HG03095 (cell line): Measurements from ENCODE around the gene TBC1D2B.
"Not testable (repeated sequence)": the region's sequence is repeated elsewhere in the genome, so short reads cannot be mapped to it uniquely, and the experiment has no call there.

ENCODE experiments used
- ATAC-seq: cut with Tn5 transposase; IDR thresholded peaks from one replicate; pipeline ENCODE4 v1.9.1; 2021; ENCODE audit warnings: moderate library complexity; ENCODE audit not compliant: unreplicated experiment

The TBC1D2B gene

DNA sequence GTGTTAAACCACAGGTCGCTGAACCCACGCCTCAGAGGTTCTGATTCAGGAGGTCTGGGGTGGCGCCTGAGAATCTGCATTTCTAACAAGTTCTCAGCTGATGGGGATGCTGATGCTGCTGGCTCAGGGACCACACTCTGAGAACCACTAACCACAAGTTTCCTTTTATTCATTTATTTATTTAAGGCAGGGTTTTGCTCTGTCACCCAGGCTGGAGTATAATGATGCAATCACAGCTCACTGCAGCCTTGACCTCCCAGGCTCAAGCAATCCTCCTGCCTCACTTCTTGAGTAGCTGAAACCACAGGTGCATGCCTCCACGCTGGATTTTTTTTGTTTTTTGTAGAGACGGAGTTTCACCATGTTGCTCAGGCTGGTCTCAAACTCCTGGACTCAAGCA, 123.6 kb downstream of the TBC1D2B start:
- not testable (repeated sequence) for ATAC-seq

DNA sequence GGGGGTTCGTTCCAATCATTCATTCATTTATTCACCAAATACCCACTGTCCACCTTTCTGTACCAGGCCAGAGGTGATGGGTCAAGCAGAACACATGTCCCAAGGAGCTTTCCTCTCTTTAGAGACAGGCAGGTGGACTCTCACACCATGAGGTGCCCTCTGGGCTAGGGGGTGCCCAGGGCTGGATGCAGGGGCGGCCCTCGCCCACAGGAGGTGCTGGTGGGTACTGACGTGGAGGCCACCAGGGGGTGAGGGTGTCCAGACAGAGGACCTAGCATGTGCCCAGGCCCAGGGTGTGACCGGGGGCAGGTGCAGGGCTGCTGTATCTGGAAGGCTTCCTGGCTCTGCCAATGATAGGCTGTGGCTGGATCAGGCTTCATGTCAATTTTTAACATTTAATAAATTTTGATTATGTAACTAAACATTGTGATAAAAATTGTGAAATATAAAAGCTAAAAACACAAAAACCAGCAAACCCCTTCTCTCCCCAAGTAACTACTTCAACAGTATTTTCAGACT, 124.5 kb downstream of the TBC1D2B start:
- not testable (repeated sequence) for ATAC-seq

- ATAC-seq, result not testable (repeated sequence)
Observed at GRCh38 chr15:77951105-77951786, 126.3 kb downstream of the TBC1D2B start.

GRCh38 chr15:77950470-77950869, 127.0 kb downstream of the TBC1D2B start:
- not testable (repeated sequence) for ATAC-seq

- ATAC-seq, result no peak
Observed at GRCh38 chr15:77945566-77945965, 131.9 kb downstream of the TBC1D2B start.
